GM18508 (cell line): ENCODE measurements around the gene LRRN2.
"Not testable (repeated sequence)": the region's sequence is repeated elsewhere in the genome, so short reads cannot be mapped to it uniquely, and the experiment has no call there.

Experiments
- ATAC-seq: cut with Tn5 transposase; IDR thresholded peaks from one replicate; pipeline ENCODE4 v1.9.1; 2021; ENCODE audit warnings: moderate number of reproducible peaks; ENCODE audit not compliant: insufficient read depth, unreplicated experiment

Gene LRRN2

DNA sequence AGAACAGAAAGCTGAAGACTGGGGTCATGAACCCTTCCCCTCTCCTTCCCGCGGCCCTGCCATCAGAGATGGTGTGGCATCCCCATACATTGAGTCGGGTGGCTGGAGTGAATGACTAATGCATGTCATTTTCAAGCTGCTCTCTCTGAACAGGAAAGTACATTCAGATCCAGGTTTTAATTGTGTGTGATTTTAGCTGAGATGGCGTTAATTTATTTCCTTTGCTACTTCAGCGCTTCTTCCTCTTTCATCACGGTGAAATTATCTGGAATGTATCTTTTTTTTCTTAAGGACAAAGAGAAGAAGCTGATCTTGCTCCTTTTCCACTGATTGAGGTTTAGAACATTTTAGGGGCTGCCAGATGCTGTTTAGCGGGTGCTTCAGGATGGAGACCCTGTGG, 8.6 kb upstream of the LRRN2 start:
- ATAC-seq = no peak

DNA sequence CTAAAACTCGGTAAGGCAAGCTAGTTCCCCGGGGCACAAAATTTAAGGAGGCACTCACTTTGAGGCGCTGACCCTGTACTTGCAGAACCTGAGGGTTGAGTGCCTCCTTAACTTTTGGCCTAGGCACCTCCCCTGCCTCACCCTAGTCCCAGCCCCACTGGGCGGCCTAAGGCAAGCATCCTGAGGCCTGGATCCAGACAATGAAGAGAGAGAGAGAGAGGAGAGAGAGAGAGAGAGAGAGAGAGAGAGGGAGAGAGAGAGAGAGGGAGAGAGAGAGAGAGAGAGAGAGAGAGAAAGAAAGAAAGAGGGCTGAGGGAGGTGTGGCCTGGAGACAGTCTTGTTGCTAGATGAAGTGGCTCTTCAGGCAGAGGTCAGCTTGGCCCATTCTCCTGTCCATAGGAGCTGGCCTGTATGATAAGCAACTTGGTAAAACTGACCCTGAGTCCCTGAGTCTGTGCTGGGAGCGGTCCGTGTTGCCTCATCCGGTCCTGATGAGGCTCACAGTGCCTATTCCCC, 7.4 kb upstream of the LRRN2 start:
- no peak for ATAC-seq

DNA sequence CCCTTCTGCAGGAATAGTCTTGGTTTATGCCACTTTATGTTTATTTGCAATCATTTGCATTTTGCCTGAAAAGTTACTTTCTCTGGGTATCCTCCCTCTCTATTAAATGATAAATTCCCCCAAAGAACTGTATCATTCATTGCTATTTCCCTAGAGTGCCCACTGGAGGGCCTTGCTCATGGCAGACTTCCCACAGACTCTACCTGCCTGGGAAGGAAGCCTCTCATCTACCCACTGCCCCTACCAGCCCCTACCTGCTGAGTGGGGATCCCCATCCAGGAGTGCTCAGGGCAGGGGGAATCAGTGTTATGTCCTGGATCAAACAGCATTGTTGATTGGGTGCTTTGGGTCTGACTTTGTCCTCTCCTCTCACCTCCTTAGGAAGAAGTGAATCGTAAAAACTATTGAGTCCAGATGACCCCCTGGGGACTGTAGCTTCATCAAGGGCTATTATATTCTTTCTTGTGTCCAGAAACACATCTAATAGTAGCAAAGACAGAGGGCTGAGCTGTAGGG, 6.8 kb upstream of the LRRN2 start:
- ATAC-seq = no peak

DNA sequence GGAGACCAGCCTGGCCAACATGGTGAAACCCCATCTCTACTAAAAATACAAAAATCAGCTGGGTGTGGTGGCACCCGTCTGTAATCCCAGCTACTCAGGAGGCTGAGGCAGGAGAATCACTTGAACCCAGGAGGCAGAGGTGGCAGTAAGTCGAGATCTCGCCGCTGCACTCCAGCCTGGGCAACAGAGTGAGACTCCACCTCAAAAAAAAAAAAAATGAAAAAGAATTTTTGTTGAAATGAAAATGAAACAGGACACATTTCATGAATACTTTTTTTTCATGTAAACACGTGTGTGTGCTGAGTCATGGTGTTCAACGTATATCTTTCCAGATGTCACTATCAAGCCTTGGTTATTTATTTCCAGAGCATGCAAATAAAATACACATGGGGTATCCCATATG, 5.8 kb upstream of the LRRN2 start:
- not testable (repeated sequence) for ATAC-seq

DNA sequence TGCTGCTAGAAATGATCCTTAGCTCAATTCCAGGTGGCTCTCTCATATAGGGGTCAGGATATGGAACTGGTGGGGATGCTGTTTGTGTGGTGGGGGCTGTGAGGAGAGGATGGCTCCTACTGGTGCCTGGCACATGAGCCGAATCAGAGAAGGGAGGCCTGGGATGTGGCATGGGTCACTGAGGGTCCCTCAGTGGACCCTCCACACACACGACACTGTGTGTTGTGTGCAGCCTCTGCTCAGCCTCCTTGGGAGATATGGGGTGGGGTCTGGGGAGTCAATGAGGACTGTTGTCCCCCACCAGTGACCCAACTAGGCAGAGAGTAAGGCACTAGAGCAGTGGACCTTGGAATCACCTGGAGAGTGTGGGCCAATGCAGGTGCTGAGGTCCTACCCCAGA, 3.2 kb upstream of the LRRN2 start:
- no peak for ATAC-seq

DNA sequence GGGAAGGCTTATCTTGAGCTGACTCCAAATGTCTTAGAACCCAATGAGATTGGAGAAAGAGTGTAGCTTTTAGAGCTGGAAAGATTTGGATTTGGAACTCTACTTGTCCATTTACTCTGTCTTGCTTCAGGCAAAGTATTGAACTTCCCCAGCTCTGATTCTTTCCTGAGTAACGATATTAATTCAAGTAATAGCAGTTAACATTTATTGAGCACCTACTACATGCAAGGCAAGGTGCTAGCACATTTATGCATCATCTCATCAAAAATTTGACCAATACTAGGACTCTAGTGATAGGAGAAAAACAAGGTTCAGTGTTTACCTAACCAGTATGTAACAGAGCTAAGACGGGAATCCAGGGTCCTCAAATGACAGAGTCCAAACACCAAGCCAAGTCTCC, 2.5 kb upstream of the LRRN2 start:
- ATAC-seq = no peak

DNA sequence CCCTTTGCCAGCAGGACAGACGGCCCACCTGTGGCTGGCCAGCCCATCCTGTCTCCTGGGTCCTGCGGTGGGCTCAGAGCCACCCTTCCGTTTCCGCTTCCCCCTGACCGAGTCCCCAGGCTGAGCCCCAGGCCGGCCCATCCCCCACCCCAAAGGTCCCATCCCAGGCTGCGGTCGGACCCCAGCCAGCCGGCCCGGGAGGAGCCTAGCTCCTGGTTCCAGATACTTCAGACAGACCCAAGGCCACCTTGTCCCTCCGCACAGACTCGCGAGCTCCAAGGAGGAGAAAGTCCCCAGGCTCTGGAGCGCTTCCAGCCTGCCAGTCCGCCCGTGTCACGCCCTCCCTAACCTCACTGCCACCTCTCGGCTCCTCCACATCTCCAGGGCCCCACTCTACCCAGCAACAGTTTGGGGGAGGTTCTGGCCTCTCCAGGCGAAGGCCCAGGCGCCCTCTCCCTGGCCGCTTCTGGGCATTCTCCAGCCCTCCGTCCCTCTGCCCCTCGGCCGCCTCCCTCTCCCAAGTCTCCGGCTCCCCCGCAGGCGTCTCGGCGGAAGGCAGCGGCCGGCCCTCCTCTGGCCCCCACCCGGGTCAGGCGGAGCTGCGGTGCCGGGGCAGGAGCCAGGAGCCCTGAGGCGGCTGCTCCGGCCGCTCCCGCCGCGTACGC, 835 bp downstream of the LRRN2 start:
- no peak for ATAC-seq

DNA sequence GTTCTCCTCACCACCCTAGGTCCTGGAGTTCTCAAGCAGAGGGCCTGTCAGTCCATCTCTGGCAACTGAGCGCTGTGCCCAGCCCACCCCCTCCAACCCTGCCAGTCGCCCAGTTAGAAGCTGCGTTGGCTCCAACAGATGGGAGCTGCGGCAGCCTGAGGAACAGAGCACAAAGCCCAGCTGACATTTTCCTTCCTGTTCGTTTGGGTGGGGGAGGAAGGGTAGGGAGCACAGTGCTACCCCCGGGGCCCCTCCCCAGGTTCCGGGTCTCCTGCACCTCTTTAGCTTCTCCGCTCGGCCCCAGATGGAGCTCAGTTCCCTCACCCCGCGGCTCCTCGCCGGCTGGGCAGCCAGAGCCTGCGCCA, 1.4 kb downstream of the LRRN2 start:
- no peak for ATAC-seq

DNA sequence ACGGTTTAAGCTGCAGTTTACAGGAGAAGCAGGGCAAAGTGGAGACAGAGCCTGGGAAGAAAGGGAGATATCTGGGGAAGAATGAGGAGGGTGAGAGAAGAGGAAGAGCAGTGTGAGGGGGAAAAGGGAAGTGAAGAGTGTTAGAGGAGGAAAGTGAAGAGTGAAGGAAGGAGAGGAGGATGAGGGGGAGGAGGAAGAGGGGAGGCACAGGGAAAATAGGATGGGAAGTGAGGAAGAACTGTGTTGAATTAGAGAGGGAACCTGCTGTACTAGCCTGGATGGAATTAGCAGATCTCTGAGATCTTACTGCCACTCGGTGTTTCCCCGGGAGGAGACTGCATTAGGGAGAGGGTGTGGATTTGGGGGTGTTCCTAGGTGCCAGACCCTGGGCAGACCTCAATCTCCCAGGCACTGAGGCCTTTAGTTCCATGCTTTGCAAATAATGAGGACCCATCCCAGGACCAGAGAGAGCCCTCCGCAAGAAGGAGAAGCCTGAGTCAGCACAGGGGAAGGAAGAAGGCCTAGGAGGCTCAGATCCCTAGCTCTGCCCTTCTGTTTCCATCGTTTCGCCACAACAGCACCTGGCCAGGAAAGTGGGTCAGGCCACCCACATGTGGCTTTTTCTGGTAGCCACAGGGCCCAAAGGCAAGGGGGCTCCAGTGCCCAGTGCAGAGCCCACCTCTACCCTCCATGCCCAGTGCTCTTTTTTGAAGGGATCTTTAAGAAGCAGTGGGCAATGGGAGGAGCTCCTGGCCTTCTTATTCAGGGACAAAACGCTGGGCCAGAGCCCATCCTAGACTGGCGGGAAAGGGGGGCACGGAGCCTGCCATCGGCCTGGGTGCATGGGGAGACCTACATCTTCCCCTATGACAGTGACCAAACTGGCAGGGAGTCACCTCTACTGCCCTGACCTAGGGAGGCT, 2.0 kb downstream of the LRRN2 start:
- ATAC-seq = no peak

DNA sequence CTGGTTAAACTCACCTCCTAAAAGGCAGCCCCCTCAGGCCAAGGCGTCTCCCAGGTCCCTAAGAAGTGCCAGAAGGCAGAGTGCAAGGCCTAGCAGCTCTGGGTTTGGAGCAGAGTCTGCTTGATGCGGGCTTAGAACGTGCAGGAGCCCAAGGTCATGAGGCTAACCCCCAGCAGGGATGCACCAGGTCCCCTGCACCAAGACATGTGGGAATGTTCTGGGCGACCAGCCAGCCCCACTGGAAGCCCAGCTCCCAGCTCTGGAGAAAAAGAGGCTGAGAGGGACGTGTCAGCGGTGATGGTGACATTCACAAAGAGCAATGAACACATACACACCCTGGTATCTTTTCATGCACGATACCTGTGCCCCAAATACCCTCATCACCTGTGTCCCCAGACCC, 5.1 kb downstream of the LRRN2 start:
- ATAC-seq = no peak

DNA sequence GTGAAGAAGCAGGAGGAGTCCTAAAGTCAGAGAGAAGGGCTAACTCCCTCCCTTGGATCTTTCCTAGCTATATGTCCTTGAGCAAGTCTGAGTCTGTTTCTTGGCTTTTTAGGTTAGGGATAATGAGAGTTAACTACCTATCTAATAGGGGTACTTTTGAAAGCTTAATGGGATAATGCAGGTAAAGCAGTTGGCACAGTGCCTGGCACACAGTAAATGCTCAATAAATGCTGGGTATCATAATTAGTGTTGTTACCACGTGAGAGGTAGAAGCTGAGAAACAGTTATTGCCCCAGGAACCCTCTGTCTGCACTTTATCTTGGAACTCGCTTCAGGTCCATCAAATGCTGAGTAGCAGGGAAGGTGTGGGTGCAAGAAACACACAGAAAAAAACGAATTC, 5.5 kb downstream of the LRRN2 start:
- ATAC-seq = no peak

DNA sequence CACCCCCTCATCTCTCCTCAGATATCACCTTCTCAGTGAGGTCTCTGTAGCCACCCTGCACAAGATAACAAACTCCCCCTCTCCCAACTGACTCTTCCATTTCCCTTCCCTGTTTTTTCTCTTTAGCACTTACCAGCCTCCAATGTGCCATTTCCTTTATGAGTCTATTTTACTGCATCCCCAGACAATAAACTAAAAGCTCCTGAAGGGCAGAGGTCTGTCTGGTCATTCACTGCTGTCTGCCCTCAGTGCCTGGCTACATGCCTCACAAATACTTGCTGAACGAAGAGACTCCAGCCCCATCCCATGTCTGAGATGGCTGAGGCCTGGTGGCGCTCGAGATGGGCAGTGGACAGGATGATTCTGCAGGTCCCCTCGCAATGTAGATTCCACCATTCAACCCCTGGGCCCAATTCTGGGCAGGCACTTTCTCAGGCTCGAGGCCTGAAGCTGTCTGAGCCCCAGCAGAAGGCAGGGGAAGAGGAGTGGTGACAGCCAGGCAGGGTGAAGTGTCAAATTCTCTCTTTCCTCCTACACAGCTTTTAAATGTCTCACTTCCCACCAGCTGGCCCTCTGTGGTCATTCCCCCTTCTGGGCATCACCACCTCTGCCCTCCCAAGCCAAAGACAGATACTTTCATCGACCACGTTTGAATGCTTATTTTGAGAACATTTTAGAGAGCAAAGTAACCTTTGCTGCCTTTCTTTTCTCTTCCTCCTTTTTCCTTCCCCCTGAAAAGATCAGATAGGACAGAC, 6.6 kb downstream of the LRRN2 start:
- no peak for ATAC-seq

DNA sequence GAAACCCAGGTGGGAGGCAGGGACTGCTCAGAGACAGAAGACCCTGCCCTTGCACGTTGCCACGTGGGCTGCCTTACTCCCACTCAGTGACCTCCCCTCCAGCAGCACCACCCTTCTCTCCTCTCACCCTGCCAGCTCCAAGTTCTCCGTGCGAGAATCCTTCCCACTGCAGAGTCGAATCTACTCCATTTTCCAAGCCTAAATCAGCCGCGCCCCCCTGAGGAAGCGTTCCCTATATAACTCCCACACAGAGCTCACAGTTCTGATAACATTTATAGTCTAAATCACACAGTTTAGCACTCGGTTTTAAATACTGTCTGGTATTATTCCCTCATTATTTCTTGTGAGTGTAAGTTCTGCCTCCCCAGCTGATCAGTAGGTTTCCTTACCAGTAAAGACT, 7.7 kb downstream of the LRRN2 start:
- no peak for ATAC-seq

DNA sequence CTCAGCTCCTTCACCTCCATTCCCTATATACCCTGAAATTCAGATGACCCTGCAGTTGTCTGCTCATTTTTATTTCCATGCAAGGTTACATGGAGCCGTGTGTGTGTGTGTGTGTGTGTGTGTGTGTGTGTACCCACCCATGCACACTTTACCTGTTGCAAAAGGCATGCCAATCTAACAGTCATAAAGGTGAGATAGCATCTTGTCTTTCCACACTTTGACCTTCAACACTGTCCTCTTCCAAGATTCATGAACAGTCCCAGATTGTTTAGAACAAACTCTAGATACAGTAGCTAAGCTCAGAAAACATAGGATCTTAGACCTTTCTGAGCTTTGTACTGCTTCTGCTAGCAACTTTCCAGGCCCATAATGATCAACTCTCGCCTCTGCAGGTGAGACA, 9.5 kb downstream of the LRRN2 start:
- no peak for ATAC-seq

DNA sequence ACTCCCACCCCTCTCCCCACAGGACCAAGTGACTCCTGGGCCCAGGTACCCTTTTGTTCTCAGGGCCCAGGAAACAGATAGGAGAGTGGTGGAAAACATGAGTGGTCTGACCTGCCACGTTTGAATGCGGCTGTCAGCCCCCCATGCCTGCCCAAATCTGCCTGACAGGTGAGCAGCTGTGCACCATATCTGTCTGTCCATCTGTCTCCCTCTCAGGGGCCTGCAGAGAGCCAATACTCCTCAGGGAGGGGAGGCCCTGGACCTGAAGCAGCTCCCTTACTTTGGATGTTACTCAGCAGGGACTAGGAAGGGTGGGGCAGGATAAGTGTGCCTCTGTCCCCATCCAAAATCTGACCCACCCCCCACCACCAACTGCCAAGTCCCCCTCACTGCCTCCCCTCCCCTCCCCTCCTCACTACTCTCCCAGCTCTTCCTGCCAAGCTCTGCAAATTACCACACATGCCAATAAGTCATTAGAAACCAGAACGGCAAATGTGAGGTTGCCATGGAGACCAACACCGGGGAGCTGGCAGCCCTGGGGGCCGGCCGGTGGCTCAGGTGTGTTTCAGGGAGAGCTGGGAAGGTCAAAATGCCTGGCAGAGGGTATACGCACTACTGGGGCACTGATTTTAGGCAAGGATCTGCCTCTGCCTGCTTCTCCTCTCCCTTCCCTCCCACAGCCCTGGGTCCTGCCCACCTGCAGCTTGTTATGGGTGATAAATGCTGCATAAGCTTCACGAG, 11.5 kb downstream of the LRRN2 start:
- ATAC-seq = no peak

DNA sequence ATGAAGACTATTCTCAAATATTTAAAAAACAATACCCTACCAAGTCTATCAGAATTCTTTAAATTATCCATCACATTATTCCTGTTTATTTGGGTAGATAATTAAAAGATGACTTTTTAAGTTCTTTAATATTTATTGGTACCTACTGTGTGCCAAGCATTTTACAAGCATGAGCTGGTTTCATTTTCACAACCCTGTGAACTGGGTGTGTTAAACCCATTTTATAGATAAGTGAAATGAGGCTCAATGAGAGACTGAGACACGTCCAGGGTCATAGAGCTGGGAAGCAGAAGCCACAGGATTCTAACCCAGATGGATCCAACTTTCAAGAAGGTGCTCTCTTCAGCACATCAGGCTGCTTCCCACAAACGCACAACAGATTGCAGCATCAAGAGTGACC, 12.3 kb downstream of the LRRN2 start:
- ATAC-seq = no peak

DNA sequence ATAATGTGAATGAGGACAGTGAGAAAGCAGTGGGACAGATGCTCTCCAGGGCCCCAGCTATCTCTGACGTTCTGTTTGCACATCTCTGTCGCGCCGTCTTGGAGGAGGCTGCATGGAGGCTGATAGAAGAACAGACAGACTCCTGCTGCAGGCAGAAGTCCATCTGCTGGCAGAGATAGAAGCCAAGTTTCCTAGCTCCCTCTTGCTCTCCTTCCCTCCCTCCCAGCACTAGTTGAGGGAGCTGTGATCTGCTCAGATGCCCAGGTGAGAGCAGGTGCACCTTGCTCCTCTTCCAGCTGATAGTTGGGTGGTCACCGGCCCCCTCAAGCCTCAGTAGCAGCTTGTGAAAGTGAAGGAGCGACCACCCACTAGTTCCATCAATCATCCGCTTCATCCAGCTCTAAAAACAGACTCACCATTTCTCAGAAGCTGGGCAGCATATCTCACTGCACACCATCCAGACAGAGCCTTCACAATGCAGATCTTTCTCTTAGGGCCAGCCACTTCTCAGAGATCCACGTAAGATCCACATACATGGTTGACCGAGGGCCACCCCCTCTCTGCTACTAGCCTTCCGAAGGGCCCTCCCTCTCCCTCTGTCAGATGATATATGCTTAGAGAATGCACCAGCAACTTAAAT, 12.9 kb downstream of the LRRN2 start:
- no peak for ATAC-seq

DNA sequence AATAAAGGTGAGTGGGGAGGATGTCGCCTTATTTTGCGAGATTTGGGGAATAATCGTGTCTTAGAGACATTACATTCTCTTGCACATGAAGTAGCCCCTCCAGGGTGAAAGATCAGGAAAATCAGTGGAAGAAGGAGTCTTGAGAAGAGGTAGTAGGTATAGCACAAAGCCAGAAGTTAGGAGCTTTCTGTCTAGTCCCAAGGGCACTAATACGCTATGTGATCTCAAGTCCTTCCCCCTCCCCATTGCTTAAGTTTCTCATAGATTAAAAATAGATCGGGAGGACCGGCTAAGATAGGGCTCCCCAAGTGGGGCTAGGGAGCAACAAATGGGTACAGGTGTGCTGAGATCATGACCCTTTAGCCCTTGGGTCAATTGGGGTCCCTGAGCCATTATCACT, 13.5 kb downstream of the LRRN2 start:
- no peak for ATAC-seq

DNA sequence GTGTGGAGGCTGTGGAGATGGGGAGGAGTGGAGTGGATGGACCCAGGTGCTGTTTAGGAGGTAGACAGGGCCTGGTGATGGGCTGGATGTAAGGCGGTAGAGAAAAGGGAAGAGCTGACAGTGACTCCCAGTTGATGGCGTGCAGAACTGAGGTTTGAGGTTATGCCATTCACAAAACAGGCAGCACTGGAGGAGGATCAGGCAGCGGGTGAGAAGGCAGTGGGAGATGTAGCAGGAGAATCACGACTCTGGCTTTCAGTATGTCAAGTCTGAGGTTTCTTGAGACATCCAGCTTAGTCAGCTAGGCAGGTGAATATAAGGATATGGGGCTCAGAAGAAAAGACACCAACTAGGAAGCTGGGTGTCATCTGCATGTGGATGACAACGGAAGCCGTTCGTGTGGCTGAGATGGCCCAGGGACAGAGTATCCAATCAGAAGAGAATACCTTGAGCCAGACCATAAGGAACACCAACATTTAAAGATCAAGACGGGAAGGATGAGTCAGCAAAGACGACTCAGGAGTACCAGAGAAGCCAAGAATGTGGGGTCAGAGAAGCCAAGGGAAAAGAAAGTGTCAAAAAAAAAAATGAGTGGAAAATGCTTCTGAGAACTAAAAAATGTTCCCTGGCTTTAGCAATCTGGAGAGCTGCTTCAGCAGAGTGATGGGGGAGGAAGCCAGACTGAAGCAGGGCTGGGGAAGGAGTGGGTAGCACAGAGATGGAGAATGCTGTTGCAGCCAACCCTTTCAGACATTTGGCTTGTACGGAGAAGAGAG, 15.2 kb downstream of the LRRN2 start:
- no peak for ATAC-seq
